H1 (cell line): ENCODE measurements around the gene PRC1. TPM values are rescaled to one million over a fixed set of nuclear protein-coding genes. Genes with fewer than 3 reads are reported as not detected.

Experiments used
- ASH2L ChIP-seq: fragments of 200-600, 300-600 bp; sonication (generic); IDR thresholded peaks from one replicate; pipeline ENCODE4 v1.7.1; 2017; ENCODE audit warnings: low read length
- CBX8 ChIP-seq: fragments of 300-800, 300-1000 bp; sonication (generic); IDR thresholded peaks from 2 replicates; pipeline ENCODE4 v1.7.1; 2016; ENCODE audit warnings: low read depth, low read length, borderline replicate concordance
- CHD1 ChIP-seq: IDR thresholded peaks from 2 replicates; pipeline ENCODE4 v1.6.1; 2012; ENCODE audit warnings: low read depth, low read length, improper control_type of control experiment
- CHD7 ChIP-seq: fragments of 300-600 bp; sonication (generic); IDR thresholded peaks from 2 replicates; pipeline ENCODE4 v1.7.1; 2012; ENCODE audit warnings: low read length, moderate library complexity, mild to moderate bottlenecking, inconsistent platforms; ENCODE audit not compliant: insufficient replicate concordance
- GABPA ChIP-seq: IDR thresholded peaks from 2 replicates; pipeline ENCODE4 v1.6.1; 2011; ENCODE audit warnings: mild to moderate bottlenecking, low read length, moderate library complexity, borderline replicate concordance; ENCODE audit not compliant: insufficient read depth
- POU5F1 ChIP-seq: IDR thresholded peaks from 2 replicates; pipeline ENCODE4 v1.6.1; 2011; ENCODE audit warnings: low read depth, mild to moderate bottlenecking, low read length, moderate library complexity
- RAD21 ChIP-seq, 2 experiments: IDR thresholded peaks in 1 of 2; conservative IDR thresholded peaks in 1 of 2; 2 replicates each; pipeline ENCODE4 v1.6.1; 2011; ENCODE audit warnings: low read depth in 2 of 2, low read length in 2 of 2, improper control_type of control experiment in 1 of 2, inconsistent platforms in 1 of 2, mild to moderate bottlenecking in 1 of 2, moderate library complexity in 1 of 2
- RBBP5 ChIP-seq: IDR thresholded peaks from 2 replicates; pipeline ENCODE4 v1.7.1; 2012; ENCODE audit warnings: low read depth, mild to moderate bottlenecking, inconsistent platforms, low read length, moderate library complexity, borderline replicate concordance
- SAP30 ChIP-seq: fragments of 300-600 bp; sonication (generic); IDR thresholded peaks from 2 replicates; pipeline ENCODE4 v1.7.1; 2012; ENCODE audit warnings: low read length, moderate library complexity, mild to moderate bottlenecking, inconsistent platforms; ENCODE audit not compliant: insufficient read depth, insufficient replicate concordance
- ZNF274 ChIP-seq: IDR thresholded peaks from 2 replicates; pipeline ENCODE4 v1.7.0; 2012; ENCODE audit warnings: low read length, borderline replicate concordance; ENCODE audit errors: extremely low read depth
- polyA plus RNA-seq, 7 experiments: library from polyadenylated mRNA; depleted of rRNA in 3 of 7; stranded (reverse) in 5 of 7; unstranded in 2 of 7; fragments of >200 nt in 5 of 7; fragments of 200-250 nt in 2 of 7; gene quantifications; 1 replicate in 5 of 7; 2 replicates in 1 of 7; 4 replicates in 1 of 7; pipeline versions ENCODE4 v1.2.1 to v1.2.3, GENCODE V29; 2011 to 2013; ENCODE audit warnings: missing spikeins in 2 of 7, mixed read lengths in 2 of 7
- total RNA-seq: library from RNA; stranded (reverse); fragmentation: NEBNext Ultra II Directional; extraction: Animal tissue kit (Norgen Biotek cat#: 25700); gene quantifications from 2 replicates; pipeline ENCODE4 v1.2.1, GENCODE V29; 2021
- TF ChIP-seq, protein P1 (sequence below): IDR thresholded peaks from 2 replicates; pipeline ENCODE4 v1.6.1; 2011; ENCODE audit warnings: low read depth, mild to moderate bottlenecking, low read length; ENCODE audit not compliant: insufficient read depth

The PRC1 gene
- total and polyA plus RNA-seq, 2 of the 8 experiments (the other 6 are each of a cell fraction or from before 2014, with no cell fraction given): 90.7 to 181 TPM

- TF ChIP-seq CHD7 (no peak), ZNF274 (no peak), GABPA (no peak), RBBP5 (no peak), SAP30 (no peak), POU5F1 (no peak), CHD1 (no peak), RAD21 (IDR thresholded peaks at IDR 0.05 in 1 of 2, conservative IDR thresholded peaks at IDR 0.05 in 1 of 2; ENCODE audit: low read depth in 2 of 2, low read length in 2 of 2) (no peak), CBX8 (no peak), ASH2L (no peak)
- TF ChIP-seq, protein P1, sequence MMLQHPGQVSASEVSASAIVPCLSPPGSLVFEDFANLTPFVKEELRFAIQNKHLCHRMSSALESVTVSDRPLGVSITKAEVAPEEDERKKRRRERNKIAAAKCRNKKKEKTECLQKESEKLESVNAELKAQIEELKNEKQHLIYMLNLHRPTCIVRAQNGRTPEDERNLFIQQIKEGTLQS: no peak
These were observed 14.8 kb downstream of the PRC1 start (continued) for GRCh38 chr15:90979582-90979981.
